Kidney epithelial cell (primary cell): ENCODE data around the gene KDM6B. TPM values are rescaled to one million over a fixed set of nuclear protein-coding genes. Genes with fewer than 3 reads are reported as not detected.
"Not testable (repeated sequence)": the region's sequence is repeated elsewhere in the genome, so short reads cannot be mapped to it uniquely, and the experiment has no call there.

ENCODE experiments used
- DNase-seq: peaks from one replicate; pipeline ENCODE4 v3.0.0-alpha.2; 2010; ENCODE audit warnings: low read depth
- H3K27me3 ChIP-seq: 2 replicates; pipeline ENCODE4 v1.6.0; 2011; ENCODE audit warnings: low read length; ENCODE audit not compliant: control insufficient read depth, insufficient read depth
- H3K36me3 ChIP-seq: 2 replicates; pipeline ENCODE4 v1.5.1; 2011; ENCODE audit warnings: low read length; ENCODE audit not compliant: control insufficient read depth, insufficient read depth
- H3K4me3 ChIP-seq: 2 replicates; pipeline ENCODE4 v1.5.1; 2011; ENCODE audit warnings: low read depth, mild to moderate bottlenecking, control low read depth, low read length
- total RNA-seq: library from RNA; depleted of rRNA; stranded (reverse); fragments of >200 nt; gene quantifications from 2 replicates; pipeline ENCODE4 v1.2.3, GENCODE V29; 2015
- TF ChIP-seq, protein P1 (sequence below): IDR thresholded peaks from 2 replicates; pipeline ENCODE4 v1.5.1; 2011; ENCODE audit warnings: mild to moderate bottlenecking, moderate library complexity, low read length, control low read depth, inconsistent platforms; ENCODE audit not compliant: insufficient read depth, poor library complexity, severe bottlenecking

KDM6B gene
- total RNA-seq, 1 donor from 2014 or later, result 15.6 TPM

DNA sequence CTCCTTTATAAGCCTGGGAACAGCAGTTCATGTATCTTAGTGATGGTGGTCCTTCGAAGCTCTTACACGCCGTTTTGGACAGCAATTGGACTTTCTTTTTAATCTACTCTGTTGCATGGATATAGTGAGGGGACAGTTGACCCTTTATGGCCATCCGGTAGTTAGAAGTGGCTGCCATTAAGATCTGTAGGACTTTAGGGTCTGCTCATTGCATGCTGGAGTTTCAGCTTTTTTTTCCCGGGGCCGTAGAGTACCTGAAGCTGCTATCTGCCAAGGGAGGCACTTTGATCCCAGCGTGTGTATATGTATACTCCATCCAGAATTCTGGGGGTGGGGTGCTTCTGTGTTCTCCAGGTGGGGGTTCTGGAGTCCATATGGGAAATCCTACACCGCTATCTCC lies 25.0 kb downstream of the KDM6B start:
- TF ChIP-seq, protein P1, sequence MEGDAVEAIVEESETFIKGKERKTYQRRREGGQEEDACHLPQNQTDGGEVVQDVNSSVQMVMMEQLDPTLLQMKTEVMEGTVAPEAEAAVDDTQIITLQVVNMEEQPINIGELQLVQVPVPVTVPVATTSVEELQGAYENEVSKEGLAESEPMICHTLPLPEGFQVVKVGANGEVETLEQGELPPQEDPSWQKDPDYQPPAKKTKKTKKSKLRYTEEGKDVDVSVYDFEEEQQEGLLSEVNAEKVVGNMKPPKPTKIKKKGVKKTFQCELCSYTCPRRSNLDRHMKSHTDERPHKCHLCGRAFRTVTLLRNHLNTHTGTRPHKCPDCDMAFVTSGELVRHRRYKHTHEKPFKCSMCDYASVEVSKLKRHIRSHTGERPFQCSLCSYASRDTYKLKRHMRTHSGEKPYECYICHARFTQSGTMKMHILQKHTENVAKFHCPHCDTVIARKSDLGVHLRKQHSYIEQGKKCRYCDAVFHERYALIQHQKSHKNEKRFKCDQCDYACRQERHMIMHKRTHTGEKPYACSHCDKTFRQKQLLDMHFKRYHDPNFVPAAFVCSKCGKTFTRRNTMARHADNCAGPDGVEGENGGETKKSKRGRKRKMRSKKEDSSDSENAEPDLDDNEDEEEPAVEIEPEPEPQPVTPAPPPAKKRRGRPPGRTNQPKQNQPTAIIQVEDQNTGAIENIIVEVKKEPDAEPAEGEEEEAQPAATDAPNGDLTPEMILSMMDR, result no peak
- no peaks in the 10 kb centered on the region for H3K27me3 ChIP-seq

GRCh38 chr17:7862692-7863437 lies 28.8 kb downstream of the KDM6B start:
- Histone ChIP-seq H3K27me3 (no peaks in the 10 kb centered on the region), H3K4me3 (no peak overlapping the region), H3K36me3 (no peaks in the 10 kb centered on the region)
- TF ChIP-seq, protein P1, result peak; percentile 73
- no peak for DNase-seq

More for the DNA sequence above, 25.0 kb downstream of the KDM6B start:
- no peak for DNase-seq
- Histone ChIP-seq H3K4me3 (peak overlapping the region; percentile 66), H3K36me3 (no peaks in the 10 kb centered on the region)

GRCh38 chr17:7864384-7864783 lies 30.4 kb downstream of the KDM6B start:
- not testable (repeated sequence) for DNase-seq, H3K27me3 ChIP-seq, H3K4me3 ChIP-seq, H3K36me3 ChIP-seq

DNA sequence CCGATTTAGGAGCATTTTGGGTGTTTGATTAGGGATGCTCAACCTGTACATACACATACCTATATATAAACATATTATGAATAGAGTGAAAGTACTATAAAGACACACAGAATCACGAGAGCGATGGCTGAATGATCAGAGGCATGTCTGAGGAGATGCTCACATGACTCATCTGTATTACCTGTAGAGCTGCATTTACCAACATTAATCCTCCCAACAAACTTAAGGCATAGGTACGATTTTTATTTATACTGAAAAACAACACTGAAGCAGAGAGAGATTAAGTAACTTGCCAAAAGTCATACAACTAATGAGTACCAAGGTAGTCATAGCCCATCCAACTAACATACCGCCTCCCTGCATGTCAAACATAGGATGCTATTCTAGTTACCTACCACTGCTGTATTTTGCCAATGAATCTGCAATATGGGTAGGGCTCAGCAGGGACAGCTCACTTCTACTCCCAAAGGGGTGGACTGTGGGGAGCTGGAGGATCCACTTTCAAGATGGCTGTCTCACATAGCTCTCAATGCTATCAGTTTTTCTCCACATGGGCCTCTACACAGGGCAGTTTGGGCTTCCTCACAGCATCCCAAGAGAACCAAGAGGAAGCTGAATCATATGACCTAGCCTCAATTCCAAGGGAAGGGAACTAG lies 31.1 kb downstream of the KDM6B start:
- Histone ChIP-seq H3K36me3 (no peaks in the 10 kb centered on the region), H3K4me3 (no peak overlapping the region), H3K27me3 (no peaks in the 10 kb centered on the region)
- TF ChIP-seq, protein P1, result no peak
- DNase-seq, result no peak

GRCh38 chr17:7867881-7868329 lies 33.9 kb downstream of the KDM6B start:
- Histone ChIP-seq H3K27me3 (no peaks in the 10 kb centered on the region), H3K36me3 (no peaks in the 10 kb centered on the region), H3K4me3 (no peak overlapping the region)
- TF ChIP-seq, protein P1, result no peak
- no peak for DNase-seq

DNA sequence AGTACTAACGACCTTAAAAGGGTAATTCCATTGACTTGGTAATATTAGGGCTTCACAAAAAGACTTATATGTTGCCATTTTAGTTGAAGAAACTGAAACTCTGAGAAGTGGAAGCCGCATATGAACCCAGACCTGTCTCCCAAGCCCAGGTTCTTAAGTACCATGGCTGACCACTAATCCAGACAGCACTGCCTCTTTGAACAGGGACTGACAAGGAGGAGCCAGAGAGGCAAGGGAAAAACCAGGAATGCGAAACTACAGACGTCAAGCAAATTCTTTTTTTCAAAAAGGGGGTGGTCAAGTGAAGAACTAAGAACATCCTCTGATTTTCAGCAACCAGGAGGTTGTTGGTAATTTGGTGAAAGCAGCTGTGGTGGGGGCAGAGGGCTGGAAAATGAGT lies 39.0 kb downstream of the KDM6B start:
- no peaks in the 10 kb centered on the region for H3K27me3 ChIP-seq
- TF ChIP-seq, protein P1, result no peak
- peaks cover 1% of the 10 kb centered on the region for H3K36me3 ChIP-seq
- no peak for DNase-seq
- no peak overlapping the region for H3K4me3 ChIP-seq
